HG02938 (cell line): ENCODE results near the gene DCUN1D2.

Source experiments
- ATAC-seq: cut with Tn5 transposase; IDR thresholded peaks from one replicate; pipeline ENCODE4 v1.9.1; 2021; ENCODE audit warnings: mild to moderate bottlenecking, moderate library complexity; ENCODE audit not compliant: unreplicated experiment

The DCUN1D2 gene

DNA sequence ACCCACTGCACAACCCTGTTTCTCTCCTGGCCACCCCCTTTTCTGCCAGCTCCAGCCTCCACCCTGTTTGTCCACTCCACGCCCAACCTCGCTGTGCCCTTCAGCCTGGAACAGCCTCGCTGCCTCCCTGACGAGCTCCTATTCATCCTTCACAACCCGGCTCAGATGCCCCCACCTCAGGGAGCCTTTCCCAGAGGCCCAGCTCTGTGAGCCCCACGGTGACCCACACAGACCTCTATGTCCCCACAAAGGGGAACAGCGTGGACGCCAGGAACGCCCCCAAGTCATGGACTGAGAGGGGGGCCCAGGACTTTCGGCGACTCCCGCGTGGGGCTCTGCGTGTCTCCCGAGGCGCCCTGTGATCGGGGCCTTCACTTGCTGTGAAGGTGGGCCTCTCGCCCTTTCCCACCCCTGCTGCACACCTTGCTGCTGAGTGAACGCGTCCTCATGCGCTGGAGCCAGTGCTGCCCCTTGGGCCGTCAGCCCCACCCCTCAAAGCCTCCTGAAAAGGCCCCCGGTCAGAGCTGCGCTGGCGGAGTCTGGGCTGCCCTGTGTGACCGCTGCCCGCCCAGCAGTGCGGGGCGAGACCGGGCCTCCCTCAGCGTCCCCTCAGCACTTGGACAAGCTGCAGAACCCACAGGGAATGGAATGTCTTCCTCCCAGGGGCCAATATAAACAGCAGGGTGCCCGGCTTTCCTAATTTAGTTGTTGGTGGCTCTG is 77.2 kb downstream of the DCUN1D2 start:
- ATAC-seq, result no peak

DNA sequence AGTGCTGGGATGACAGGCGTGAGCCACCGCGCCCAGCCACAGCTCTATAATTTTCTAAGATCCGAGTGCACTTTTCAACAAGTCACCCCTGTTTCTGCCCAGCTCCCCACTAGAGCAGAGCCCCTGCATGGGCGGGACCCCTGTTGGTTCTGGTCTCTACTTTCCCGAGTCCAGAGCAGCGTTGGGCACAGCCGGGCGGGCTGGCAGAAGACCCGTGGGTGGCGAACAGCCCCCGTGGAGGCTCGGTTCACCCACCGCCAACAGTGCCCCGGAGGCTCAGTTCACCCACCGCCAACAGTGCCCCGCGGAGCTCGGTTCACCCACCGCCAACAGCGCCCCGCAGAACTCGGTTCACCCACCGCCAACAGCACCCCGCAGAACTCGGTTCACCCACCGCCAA is 78.1 kb downstream of the DCUN1D2 start:
- ATAC-seq, result no peak

DNA sequence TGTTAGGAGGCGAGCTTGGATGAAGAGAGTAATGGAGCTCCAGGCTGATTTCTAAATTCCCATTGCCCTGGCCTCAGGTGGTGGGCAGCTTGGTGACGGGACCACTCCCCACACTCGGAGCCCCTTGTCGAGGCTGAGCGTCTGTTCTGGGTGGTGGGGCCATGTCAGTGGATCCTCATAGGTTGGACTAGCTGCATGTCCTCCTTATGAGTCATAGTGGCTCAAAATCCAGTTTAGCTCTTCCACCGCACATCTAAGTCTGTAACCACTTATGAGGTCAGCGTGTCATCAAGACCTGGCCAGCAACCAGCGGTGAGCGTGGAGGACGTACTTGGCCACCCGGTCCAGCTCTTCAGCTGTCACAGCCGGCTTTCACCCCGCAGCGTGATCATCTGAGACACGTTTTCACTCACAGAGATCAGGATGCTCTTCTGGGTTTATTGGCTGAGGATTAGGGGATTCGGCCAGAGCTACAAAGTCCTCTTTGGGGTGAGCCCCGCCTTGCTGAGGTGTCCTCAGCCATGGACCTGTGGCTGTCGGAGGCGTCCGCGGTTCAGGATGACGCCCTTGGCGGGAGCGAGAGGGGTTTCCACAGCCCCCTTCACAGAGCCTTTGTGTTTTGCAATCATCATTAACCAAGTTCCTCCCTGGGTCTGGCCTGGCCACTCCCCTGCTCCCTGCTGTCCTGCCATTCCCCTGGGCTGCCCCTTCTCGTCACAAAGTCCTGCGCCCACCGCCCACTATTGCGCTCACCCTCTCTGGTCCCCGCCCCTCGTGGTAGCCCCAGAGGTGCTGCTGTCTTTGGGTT is 79.1 kb downstream of the DCUN1D2 start:
- ATAC-seq, result no peak

GRCh38 chr13:113410472-113411201 is 79.9 kb downstream of the DCUN1D2 start:
- ATAC-seq, result no peak

- ATAC-seq, result no peak
Observed at GRCh38 chr13:113408562-113408961, 81.9 kb downstream of the DCUN1D2 start.

DNA sequence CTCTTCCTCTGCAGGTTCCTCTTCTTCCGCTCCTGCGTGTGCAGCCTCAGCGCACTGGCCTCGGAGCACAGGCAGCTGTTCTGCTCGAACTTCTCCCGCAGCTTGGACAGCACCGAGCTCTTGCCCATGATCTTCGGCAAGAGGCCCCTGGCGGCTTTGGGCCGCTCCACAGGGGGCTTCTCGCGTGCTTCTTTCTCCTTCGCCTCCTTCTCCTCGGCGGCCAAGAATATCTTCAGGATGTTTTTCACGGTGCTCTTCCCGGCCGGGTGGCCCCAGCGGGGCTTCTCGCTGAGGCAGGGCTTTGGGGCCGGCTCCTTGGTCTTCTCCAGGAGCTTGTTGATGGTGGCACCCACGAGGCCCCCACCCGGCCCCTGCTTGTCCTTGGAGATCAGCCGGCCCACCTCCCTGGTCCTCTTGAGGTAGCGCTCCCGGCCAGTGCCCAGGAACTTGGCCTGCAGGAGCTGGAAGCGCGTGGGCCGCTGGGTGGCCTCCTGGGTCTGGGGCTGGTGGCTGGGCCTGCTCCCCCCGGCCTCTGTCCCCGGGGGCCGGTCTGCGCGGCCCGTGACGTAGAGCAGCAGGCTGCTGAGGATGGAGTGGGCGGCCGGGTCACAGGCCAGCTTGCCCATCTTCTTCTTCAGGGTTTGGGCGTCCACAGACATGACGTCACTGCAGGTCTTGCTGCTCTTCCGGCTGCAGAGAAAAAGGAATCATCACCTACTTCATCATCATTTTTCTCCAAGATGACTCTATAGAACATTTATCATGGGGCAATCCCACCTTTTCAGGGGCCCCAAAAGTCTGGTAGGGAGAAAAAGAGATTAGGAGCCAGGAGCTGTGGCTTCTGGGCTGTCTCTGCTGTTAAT is 82.7 kb downstream of the DCUN1D2 start:
- ATAC-seq, result no peak

- ATAC-seq, result no peak
Observed at GRCh38 chr13:113407103-113407530, 83.4 kb downstream of the DCUN1D2 start.

DNA sequence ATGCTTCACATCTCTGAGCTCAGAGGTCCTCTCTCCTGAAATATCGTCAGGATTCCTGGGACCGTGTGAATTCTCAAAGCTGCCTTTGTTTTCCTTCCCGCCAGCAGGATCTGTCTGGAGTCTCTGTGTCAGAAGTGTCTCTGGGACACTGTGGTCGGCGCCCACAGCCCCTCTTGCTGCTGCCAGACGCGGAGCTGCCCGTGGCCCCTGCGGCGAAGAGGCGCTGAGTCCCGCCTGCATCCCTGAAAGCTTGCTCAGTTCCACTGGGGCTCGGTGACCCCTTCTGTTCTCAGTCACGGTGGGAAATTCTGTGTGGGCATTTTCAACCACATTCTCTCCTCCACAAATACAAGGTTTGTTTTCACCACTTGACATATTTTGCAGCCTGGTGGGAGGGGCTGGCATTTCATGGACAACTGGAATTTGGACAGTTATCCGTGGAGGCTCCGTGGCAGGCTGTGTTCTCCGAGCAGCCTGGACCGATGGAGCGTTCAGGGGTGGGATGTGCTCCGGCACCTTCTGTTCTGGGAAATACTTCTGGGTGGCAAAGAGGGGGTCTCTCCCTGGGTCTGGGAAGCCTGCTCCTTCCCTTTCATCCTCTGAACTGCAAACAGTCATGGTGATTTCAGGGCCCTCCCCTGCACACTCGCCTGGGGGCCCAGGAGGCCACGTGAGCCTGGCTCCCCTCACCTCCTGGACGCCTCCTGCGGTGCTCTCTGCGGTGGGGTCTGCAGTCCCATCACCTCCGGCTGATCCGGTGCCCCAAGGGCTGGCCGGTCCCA is 84.0 kb downstream of the DCUN1D2 start:
- ATAC-seq, result no peak
